Measurements from ENCODE around the gene UBAC2. TPM values are rescaled to one million over a fixed set of nuclear protein-coding genes. Genes with fewer than 3 reads are reported as not detected.
"Not testable (repeated sequence)": the region's sequence is repeated elsewhere in the genome, so short reads cannot be mapped to it uniquely, and the experiment has no call there.

UBAC2 gene
- total RNA-seq, 1 donor from 2014 or later, result 70.8 TPM

DNA sequence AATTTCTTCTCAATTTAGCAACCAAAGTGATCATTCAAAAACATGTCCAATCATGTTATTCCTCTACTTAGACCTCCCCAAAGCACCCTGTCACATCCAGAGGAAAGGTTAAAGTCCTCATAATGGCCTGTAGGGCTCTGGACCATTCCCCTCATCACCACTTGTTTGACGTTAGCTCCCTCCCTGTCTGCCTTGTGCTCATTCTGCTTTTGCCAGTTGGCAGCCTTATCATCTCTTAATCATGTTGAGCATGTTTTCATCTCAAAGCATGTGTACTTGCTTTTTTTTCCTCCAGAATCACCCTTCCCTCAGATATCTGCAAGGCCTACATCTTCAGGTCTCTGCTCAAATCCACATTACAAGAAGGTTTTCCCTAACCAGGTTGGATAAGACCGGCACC is 25.9 kb downstream of the UBAC2 start:
- H3K4me3 Mint-ChIP-seq (ENCODE audit: unreplicated experiment), result no peak overlapping the region

DNA sequence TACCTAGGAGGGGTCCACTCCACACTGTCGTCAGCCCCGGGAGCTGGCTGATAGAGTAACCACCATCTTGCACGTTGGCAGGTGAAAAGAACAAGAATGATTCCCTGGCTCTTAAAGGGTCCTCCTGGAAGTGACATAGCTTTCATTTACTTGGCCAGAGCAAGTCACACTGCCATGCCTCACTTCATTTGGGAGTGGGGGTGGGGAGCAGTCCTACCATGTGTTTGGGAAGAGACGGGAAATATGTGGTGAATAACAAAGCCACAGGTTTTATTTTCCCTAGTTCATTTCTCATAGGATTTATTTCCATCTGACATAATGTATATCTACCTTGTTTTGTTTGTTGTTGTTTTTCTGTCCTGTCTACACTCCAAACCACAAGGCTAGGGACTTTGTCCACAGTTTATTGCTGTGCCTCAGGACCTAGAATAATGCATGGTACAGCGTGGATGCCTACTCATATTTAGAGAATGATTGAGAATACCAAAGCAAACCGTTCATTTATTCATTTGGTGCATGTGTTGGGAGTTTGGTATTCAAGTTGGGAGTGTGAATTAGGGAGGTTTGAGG is 26.8 kb downstream of the UBAC2 start:
- TF ChIP-seq, protein P1, sequence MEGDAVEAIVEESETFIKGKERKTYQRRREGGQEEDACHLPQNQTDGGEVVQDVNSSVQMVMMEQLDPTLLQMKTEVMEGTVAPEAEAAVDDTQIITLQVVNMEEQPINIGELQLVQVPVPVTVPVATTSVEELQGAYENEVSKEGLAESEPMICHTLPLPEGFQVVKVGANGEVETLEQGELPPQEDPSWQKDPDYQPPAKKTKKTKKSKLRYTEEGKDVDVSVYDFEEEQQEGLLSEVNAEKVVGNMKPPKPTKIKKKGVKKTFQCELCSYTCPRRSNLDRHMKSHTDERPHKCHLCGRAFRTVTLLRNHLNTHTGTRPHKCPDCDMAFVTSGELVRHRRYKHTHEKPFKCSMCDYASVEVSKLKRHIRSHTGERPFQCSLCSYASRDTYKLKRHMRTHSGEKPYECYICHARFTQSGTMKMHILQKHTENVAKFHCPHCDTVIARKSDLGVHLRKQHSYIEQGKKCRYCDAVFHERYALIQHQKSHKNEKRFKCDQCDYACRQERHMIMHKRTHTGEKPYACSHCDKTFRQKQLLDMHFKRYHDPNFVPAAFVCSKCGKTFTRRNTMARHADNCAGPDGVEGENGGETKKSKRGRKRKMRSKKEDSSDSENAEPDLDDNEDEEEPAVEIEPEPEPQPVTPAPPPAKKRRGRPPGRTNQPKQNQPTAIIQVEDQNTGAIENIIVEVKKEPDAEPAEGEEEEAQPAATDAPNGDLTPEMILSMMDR (IDR thresholded peaks at IDR 0.05), result no peak
- Mint-ChIP-seq H3K4me3 (ENCODE audit: unreplicated experiment) (no peak overlapping the region), H3K4me1 (ENCODE audit: low read depth) (peaks cover 33% of the 10 kb centered on the region), H3K9me3 (ENCODE audit: low read depth) (peaks cover 5% of the 10 kb centered on the region), H3K36me3 (ENCODE audit: low read depth) (no peaks in the 10 kb centered on the region), H3K27ac (ENCODE audit: unreplicated experiment) (peak overlapping the region; percentile 71), H3K27me3 (ENCODE audit: low read depth) (no peaks in the 10 kb centered on the region)
- DNase-seq (ENCODE audit: low spot score), result no peak

More for the DNA sequence above, 25.9 kb downstream of the UBAC2 start:
- no peak for DNase-seq (ENCODE audit: low spot score)
- H3K4me1 Mint-ChIP-seq (ENCODE audit: low read depth), result peaks cover 28% of the 10 kb centered on the region
- H3K27ac Mint-ChIP-seq (ENCODE audit: unreplicated experiment), result no peak overlapping the region
- peaks cover 3% of the 10 kb centered on the region for H3K36me3 Mint-ChIP-seq (ENCODE audit: low read depth)
- peaks cover 5% of the 10 kb centered on the region for H3K9me3 Mint-ChIP-seq (ENCODE audit: low read depth)
- TF ChIP-seq, protein P1 (IDR thresholded peaks at IDR 0.05), result no peak
- no peaks in the 10 kb centered on the region for H3K27me3 Mint-ChIP-seq (ENCODE audit: low read depth)

DNA sequence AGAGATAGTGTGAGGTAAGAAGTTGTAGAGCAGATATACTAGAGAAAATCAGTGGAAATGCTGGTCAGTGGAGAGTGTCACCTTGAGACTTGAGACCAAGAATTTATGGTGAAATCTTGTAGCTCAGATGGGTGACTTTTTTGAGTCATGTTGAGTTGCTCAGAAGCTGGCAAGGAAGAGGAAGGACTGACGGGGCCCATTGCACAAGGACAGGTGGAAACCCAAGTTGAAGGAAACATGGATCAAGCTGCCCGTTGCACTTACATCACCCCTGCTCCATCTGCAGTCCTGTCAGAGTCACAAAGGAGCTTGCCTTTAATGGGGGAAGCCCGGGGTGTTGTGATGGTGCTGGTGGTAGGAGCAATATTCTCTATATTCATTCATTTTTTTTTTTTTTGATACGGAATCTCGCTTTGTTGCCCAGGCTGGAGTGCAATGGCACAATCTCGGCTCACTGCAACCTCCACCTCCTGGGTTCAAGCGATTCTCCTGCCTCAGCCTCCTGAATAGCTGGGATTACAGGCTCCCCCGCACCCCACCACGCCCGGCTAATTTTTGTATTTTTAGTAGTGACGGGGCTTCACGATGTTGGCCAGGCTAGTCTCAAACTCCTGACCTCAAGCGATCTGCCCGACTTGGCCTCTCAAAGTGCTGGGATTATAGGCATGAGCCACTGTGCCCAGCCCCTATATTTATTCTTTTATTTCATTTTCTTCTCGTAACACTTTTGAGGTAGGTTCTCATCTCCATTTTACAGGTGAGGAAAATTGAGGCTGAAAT is 27.4 kb downstream of the UBAC2 start:
- H3K9me3 Mint-ChIP-seq (ENCODE audit: low read depth), result peaks cover 2% of the 10 kb centered on the region
- no peaks in the 10 kb centered on the region for H3K36me3 Mint-ChIP-seq (ENCODE audit: low read depth)
- DNase-seq (ENCODE audit: low spot score), result no peak
- peaks cover 33% of the 10 kb centered on the region for H3K4me1 Mint-ChIP-seq (ENCODE audit: low read depth)
- TF ChIP-seq, protein P1 (IDR thresholded peaks at IDR 0.05), result no peak
- peak overlapping the region; percentile 91 for H3K27ac Mint-ChIP-seq (ENCODE audit: unreplicated experiment)
- H3K27me3 Mint-ChIP-seq (ENCODE audit: low read depth), result no peaks in the 10 kb centered on the region
- H3K4me3 Mint-ChIP-seq (ENCODE audit: unreplicated experiment), result peak overlapping the region; percentile 49

DNA sequence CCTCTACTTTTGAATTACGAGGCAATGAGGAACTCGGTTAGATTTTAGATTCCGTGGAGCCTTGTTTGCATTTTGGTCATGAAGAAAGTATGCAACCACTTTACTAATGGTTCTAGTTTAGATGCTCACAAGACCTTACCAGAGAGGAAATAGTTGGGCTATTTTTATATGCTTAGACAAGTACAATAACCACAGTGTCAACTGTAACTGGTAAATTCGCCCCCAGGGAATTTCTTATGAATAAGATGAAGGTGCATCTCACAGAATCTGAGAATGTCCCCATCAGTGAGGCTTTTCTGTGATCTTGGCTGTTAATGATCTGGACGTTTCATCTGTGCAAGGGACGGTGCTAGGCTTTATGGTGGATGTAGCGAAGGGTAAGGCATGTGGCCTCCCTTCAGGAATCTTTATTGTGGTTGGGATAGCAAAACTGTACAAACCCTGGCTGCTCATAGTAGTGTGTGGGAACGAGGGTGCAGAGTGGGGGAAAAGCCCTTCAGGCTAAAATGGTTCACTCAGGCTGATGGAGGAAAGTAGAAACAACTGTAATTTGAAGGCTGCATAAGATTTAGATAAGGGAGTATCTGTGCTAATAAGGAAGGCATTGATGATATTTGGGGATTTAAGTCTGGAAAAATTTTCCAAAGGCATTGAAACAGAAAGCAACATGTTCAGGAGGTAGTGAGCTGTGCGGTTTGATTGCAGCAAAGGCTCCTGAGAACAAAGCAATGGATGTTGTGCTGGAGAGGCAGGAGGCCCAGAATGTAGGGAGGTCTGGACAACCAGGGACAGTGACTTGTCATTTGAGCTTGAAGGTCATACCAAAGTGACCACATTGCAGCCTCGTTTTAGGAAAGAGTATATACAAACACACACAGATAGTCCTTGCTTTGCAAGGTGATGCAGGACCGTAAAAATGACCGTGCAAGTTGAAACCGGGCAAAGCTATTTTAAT is 28.4 kb downstream of the UBAC2 start:
- no peak for DNase-seq (ENCODE audit: low spot score)

DNA sequence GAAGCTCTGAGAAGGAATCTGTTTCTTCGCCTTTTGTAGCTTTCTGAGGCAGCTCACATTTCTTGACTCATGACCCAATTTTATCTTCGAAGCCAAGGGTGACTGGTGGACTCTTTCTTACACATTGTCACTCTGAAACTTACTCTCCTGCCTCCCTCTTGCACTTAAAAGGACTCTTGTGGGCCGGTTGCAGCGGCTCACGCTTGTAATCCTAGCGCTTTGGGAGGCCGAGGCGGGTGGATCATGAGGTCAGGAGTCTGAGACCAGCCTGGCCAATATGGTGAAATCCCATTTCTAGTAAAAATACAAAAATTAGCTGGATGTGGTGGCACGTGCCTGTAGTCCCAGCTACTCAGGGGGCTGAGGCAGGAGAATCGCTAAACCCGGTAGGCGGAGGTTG is 29.9 kb downstream of the UBAC2 start:
- H3K27ac Mint-ChIP-seq (ENCODE audit: unreplicated experiment); H3K27me3 Mint-ChIP-seq (ENCODE audit: low read depth); DNase-seq (ENCODE audit: low spot score); H3K9me3 Mint-ChIP-seq (ENCODE audit: low read depth); H3K36me3 Mint-ChIP-seq (ENCODE audit: low read depth); H3K4me3 Mint-ChIP-seq (ENCODE audit: unreplicated experiment): not testable (repeated sequence)
- peaks cover 30% of the 10 kb centered on the region for H3K4me1 Mint-ChIP-seq (ENCODE audit: low read depth)

More for the DNA sequence above, 28.4 kb downstream of the UBAC2 start:
- Mint-ChIP-seq H3K36me3 (ENCODE audit: low read depth) (no peaks in the 10 kb centered on the region), H3K27ac (ENCODE audit: unreplicated experiment) (peak overlapping the region; percentile 91), H3K27me3 (ENCODE audit: low read depth) (no peaks in the 10 kb centered on the region), H3K4me1 (ENCODE audit: low read depth) (peaks cover 30% of the 10 kb centered on the region), H3K9me3 (ENCODE audit: low read depth) (no peaks in the 10 kb centered on the region), H3K4me3 (ENCODE audit: unreplicated experiment) (peak overlapping the region; percentile 49)
- TF ChIP-seq, protein P1 (IDR thresholded peaks at IDR 0.05), result no peak
